Endothelial cell of umbilical vein (primary cell): ENCODE measurements around the gene PFDN1.

Experiments used
- EZH2 ChIP-seq: IDR thresholded peaks from 2 replicates; pipeline ENCODE4 v1.6.1; 2012; ENCODE audit warnings: borderline replicate concordance, low read depth, mild to moderate bottlenecking, moderate library complexity, low read length, inconsistent platforms; ENCODE audit not compliant: severe bottlenecking
- GATA2 ChIP-seq: IDR thresholded peaks from 2 replicates; pipeline ENCODE4 v1.7.0; 2011; ENCODE audit warnings: low read depth, mild to moderate bottlenecking, moderate library complexity, mixed read lengths, low read length; ENCODE audit not compliant: insufficient read length, insufficient read depth
- MAX ChIP-seq: IDR thresholded peaks from 2 replicates; pipeline ENCODE4 v1.6.1; 2011; ENCODE audit not compliant: insufficient read depth, insufficient read length
- POLR2A ChIP-seq: IDR thresholded peaks from 2 replicates; pipeline ENCODE4 v1.6.1; 2012; ENCODE audit warnings: low read depth, mild to moderate bottlenecking, control low read depth, low read length
- POLR2AphosphoS5 ChIP-seq: IDR thresholded peaks from 2 replicates; pipeline ENCODE4 v1.6.1; 2012; ENCODE audit warnings: low read depth, mild to moderate bottlenecking, control low read depth, low read length, moderate library complexity; ENCODE audit not compliant: insufficient read depth
- TF ChIP-seq, protein P1 (sequence below), 2 donors: IDR thresholded peaks; 1 replicate in 1 of 2; 2 replicates in 1 of 2; pipeline ENCODE4 v1.5.1; 2011; ENCODE audit warnings: low read length in 2 of 2, mild to moderate bottlenecking in 2 of 2, moderate library complexity in 2 of 2, control low read depth in 1 of 2, inconsistent platforms in 1 of 2, low read depth in 1 of 2; ENCODE audit not compliant: insufficient read depth in 1 of 2; ENCODE audit errors: extremely low read depth in 1 of 2

- TF ChIP-seq, protein P1, sequence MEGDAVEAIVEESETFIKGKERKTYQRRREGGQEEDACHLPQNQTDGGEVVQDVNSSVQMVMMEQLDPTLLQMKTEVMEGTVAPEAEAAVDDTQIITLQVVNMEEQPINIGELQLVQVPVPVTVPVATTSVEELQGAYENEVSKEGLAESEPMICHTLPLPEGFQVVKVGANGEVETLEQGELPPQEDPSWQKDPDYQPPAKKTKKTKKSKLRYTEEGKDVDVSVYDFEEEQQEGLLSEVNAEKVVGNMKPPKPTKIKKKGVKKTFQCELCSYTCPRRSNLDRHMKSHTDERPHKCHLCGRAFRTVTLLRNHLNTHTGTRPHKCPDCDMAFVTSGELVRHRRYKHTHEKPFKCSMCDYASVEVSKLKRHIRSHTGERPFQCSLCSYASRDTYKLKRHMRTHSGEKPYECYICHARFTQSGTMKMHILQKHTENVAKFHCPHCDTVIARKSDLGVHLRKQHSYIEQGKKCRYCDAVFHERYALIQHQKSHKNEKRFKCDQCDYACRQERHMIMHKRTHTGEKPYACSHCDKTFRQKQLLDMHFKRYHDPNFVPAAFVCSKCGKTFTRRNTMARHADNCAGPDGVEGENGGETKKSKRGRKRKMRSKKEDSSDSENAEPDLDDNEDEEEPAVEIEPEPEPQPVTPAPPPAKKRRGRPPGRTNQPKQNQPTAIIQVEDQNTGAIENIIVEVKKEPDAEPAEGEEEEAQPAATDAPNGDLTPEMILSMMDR (IDR thresholded peaks at IDR 0.05; ENCODE audit: extremely low read depth in 1 of 2, insufficient read depth in 1 of 2, low read depth in 1 of 2, low read length in 2 of 2) = no peak
- TF ChIP-seq POLR2AphosphoS5 = no peak
- TF ChIP-seq POLR2A = no peak
- TF ChIP-seq MAX = no peak
- TF ChIP-seq GATA2 = no peak
- TF ChIP-seq EZH2 = no peak
Measured at GRCh38 chr5:140219068-140219991, 83.6 kb downstream of the PFDN1 start.
